Measurements from ENCODE around the gene RAB1A.
"Not testable (repeated sequence)": the region's sequence is repeated elsewhere in the genome, so short reads cannot be mapped to it uniquely, and the experiment has no call there.

RAB1A gene

DNA sequence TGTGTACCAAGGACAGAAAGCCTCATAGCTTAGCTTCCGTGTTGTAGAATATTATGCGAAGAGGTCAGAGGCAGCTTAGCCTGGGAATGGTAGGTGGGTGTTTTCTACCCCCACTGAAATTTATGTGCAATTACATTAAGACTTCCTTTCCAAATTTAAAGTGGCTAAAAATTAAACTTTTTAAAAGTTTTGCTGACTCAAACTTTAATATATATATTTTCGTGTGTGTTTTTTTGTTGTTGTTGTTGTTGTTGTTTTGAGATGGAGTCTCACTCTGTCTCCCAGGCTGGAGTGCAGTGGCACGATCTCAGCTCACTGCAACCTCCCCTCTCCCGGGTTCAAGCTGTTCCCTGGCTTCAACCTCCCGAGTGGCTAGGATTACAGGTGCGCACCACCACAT, 4.3 kb upstream of the RAB1A start:
- DNase-seq = no peak

DNA sequence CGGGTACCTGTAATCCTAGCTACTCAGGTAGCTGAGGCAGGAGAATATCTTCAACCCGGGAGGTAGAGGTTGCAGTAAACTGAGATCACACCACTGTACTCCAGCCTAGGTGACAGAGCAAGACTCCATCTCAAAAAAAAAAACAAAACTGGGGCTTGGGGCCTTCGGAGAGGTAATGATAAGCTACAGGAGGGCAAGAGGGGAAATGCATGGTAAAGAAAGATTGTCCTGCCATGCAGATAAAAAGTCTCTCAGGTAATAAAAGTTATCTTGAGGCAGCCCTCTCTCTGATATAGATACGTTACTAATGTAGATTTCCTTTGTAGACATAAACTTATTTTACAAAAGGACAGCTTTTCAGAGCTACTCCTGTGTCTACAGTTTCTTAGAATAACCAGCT, 3.7 kb upstream of the RAB1A start:
- DNase-seq = no peak

DNA sequence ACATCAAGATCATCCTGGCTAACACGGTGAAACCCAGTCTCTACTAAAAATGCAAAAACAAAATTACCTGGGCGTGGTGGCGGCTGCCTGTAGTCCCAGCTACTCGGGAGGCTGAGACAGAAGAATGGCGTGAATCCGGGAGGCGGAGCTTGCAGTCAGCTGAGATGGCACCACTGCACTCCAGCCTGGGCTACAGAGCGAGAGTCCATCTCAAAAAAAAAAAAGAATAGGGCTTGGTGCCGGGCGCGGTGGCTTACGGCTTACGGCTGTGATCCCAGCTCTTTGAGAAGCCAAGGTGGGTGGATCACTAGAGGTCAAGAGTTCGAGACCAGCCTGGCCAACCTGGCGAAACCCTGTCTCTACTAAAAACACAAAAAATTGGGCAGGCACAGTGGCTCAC, 3.0 kb upstream of the RAB1A start:
- not testable (repeated sequence) for DNase-seq

DNA sequence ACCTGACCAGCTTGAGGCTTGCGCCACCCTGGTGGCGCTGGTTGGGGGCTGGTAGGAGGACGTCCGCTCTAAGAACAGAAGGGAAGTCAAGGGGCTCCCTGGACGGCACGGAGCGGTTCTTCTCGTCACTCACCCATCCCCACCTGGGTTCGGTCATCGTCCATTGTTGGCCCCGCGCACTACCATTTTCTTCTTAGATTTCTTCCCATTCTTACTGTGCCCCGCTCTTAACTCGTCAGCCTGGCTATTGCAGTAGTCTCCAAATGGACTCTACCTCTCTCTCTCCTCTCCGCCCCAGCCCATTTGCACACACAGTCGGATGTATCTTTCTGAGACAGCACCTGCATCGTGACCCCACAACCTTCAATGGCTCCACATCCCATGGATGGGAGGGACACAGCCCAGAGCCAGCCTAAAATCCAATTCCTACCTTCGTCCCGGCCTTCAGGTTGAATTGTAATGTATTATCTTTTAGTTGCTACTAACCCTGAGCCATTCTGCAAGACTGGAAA, 814 bp upstream of the RAB1A start:
- DNase-seq = no peak

DNA sequence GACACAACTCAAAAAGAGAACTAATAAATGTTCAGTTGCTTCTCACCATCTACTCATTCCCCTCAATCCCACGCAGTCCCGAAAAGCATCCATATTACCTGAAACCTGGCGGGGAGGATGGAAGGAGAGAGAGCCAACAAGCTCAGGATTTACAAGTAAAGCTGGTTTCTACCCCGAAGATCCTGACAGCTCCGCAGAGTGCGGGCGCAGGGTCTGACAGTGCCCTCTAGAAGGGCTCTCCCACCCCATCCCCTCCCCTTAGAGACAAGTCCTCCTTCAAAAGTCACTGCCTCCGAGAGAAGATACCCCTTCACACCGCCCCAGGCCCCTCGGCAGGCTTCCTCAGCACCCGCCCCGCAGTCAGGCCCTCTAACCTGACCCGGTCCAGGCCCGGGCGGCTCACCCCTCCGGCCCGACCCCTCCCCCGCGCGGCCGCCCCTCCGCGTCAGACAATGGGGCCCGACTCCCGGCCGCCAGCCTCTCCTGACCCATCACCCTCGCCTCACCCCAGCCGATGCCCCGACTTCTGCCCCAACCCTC, 550 bp downstream of the RAB1A start:
- DNase-seq = peak; percentile 36 to 74 (median 42)

DNA sequence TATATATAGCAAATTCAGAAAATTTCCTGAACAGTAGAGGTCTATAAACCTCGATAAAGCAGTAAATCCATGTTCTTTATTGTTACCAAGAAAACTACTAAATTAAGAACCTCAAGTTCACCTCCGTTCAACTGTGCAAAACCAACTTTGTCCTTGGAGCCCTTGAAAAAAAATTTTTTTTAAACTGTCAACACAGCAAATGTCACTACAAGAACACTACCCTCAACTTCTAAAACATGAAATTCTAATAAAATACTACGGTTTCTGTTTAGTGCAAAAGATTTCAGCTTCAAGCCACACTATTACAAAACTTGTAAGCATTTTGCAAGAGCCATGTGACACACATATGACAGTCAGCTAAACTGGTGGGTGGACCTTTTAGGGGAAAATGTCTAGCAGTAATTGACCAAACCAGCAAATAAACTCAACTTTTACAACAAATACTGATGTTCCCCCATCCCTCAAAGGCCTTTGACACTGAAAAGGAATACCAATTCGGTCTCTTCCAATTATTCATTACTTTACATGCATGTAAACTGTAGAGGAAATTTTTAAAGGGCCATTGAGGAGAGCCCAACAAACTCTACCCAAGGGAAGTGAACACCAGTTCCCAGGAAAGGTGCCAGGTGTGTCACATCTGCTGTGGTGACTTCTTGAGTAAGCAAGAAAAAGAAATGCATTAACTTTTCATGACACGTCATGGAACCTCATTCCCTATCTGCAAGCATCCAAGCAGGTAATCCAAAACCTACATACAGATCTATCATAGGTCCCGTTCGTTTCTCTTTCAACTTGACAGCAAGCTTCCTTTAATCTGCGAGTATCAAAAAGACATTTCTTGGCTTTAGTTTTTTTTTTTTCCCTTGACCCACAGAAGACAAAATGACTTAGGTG, 1.4 kb downstream of the RAB1A start:
- peak; percentile 81 to 96 (median 94) for DNase-seq

DNA sequence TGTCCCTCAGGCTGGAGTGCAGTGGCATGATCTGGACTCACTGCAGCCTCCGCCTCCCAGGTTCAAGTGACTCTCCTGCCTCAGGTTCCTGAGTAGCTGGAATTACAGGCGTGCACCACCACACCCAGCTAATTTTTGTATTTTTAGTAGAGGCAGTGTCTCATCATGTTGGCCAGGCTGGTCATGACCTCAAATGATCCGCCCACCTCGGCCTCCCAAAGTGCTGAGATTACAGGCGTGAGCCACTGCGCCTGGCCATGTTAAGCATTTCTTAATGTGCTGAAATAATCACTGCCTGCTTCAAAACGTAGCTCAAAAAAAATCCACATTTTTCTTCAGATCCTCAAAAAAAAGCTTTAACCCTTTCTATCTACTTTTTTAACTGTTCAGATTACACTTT, 4.4 kb downstream of the RAB1A start:
- peak; percentile 71 to 80 (median 73) for DNase-seq

DNA sequence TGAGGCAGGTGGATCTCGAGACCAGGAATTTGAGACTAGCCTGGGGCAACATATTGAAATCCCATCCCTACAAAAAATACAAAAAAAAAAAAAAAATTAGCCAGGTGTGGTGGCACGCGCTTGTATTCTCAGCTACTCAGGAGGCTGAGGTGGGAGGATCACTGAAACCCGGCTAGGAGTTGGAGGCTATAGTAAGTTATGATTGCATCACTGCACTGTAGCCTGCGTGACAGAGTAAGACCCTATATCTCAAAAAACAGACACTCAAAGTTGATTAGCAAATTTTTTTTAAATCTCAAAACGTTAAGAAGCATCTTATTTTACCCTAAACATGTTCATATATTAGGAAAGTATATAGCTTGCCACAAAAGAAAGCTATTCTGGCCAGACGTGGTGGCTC, 7.6 kb downstream of the RAB1A start:
- DNase-seq = no peak

DNA sequence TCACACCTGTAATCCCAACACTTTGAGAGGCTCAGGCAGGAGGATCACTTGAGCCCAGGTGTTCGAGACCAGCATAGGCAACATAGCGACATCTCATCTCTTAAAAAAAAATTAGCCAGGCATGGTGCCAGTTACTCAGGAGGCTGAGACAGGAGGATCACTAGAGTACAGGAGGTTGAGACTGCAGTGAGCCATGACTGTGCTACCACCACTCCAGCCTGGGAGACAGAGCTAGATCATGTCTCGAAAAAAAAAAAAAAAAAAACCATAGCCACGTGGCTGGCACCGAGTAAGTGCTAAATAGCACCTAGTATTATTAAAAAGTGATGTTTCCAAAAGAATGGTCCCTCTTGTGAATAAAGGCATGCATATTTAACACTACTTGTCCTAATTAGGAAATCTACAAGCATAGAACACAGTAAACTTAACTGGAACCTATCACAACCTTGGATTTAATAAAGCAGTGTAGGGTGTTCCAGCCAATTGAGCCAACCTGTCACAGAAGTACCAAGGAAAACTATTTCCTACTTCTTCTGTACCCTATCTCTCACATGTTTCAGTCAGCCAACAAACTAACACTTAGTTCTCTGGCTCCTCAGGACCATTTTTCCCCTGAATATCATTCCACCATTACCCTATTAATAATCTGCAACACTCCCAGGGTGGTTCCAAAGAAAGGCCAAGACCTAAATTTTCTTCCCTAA, 8.8 kb downstream of the RAB1A start:
- DNase-seq = no peak

DNA sequence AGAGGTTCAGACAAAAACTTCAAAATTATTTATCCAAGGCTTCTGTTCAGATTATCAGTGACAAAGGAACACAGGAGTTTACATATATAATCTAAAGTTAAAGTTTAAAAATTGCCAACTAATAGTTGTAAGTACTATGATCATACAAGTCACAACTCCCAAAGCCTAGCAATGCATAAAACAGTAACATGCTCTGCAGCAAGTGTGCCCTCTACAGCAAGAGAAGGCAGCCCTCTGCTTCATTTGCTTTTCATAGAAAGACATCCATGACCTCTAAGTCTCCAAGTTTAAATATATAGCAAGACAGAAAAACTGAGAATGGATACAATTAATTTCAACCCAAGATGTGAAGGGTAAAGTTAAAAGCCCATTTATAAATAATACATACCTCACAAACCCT, 13.3 kb downstream of the RAB1A start:
- no peak for DNase-seq

DNA sequence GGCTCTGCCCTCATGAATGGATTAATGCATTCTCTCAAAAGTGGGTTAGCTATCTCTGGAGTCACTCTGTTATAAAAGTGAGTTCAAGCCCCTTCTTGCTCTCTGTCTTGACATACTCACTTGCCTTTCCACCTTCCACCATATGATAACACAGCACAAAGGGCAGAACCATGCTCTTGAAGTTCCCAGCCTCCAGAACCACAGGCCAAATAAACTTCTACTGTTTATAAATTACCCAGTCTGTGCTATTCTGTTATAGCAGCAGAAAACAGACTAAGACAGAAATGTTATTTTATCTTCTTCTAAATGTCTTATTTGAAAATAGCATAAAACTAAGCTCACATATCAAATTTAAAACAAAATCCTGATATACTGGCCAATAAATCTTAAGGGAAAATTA, 15.0 kb downstream of the RAB1A start:
- no peak for DNase-seq

DNA sequence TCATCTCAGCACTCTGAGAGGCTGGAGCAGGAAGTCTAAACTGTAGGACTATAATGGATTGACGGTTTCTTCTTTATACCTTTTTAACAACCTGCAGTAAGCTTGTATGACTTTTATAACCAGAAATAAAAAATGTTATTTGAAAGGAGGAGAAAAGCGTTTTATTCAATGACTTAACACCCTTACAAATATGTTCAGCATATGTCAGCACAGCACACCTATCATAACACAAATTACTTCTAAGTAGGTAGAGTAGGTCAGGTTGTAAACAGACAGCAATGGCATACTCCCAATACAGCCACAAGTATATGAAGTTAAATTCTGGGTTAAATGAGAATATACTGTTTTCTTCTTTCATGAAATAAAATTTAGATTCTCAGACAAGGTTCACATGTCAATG, 16.1 kb downstream of the RAB1A start:
- DNase-seq = no peak

DNA sequence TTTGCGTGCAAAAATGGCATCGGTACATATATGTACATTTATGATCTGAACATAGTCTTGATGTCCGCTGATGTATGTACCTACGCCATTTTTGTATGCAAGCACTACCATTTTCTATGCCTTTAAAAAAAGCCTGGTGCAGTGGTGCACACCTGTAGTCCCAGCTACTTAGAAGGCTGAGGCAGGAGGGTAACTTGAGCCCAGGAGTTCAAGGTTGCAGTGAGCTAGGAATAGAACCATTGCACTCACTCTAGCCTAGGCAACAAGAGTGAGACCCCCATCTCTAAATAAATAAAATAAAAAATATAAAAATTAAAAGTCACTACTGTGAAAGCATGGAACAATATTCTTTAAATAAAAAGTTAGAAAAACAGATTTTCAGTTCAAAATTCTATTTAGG, 16.7 kb downstream of the RAB1A start:
- no peak for DNase-seq

DNA sequence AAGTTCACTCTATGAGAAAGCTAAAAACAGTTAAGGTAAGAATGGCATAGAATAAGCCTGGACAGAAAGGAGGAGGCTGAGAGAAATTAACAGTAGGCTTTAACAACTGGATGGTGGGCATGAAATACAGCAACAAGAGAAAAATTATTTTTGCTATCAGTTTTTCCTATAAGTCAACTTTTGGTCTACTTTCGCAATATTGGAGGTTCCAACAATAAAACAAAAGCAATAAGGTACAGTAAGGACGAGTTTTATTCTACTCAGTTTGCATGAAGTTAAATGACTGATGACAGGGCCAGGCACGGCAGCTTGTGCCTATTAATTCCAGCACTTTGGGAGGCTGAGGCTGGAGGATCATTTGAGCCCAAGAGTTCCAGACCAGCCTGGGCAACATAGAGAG, 17.3 kb downstream of the RAB1A start:
- peak in 2 of 3 donors; percentile 38 to 46 for DNase-seq

DNA sequence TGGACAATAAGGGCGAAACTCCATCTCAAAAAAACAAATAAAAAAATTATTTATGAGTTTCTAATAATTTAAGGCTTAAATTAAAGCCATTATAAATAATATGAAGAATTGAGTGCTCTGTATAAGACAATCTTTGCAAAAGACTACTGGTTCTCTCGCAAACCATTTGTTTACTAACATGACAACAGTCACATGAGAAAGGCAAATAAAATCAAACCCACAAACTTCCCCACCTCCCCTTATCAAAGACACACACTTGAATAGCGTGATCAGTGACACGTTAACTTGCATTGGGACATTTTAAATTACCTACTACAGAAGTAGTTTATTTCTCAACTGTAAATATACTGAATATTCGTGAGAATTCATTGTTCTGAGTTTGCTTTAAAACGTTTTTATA, 21.1 kb downstream of the RAB1A start:
- no peak for DNase-seq

DNA sequence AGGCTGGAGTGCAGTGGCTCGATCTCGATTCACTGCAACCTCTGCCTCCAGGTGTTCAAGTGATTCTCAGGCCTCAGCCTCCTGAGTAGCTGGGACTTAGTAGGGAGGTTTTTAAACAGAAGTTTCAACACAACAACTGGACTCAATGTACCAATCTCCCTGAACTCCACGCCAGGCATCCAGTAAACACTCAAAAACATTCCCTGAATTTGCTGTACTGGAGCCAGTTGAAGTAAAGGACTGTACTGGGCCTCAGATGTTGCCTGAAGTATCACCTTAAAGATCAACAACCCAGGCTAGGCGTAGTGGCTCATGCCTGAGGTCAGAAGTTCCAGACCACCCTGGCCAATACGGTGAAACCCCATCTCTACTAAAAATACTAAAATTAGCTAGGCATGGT, 22.4 kb downstream of the RAB1A start:
- DNase-seq = no peak

DNA sequence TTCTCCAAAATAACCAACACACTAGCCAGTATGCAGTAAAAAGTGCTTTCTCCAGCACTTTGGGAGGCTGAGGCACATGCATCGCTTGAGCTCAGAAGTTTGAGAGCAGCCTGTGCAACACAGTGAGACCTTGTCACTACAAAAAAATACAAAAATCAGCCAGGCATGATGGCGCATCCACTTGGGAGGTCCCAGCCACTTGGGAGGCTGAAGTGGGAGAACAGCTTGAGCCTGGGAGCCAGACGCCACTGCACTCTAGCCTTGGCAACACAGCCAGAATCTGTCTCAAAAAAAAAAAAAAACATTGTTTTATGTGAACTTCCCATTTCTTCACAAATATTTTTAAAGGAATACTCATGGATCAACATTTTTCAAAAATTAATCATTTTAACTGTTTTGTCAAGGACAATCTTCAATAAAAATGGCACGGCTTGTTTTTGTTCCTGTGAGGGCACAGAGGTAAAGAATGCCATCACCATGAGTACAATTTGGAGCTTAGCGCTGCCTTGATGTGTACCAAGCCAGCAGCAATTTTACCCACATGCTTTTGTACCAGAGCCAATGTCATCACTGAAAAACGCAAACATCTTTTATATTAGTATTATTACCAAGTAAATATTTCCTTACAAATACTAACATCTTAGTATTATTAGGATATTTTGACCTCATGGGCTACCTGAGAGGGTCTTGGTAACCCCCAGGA, 26.7 kb downstream of the RAB1A start:
- no peak for DNase-seq

DNA sequence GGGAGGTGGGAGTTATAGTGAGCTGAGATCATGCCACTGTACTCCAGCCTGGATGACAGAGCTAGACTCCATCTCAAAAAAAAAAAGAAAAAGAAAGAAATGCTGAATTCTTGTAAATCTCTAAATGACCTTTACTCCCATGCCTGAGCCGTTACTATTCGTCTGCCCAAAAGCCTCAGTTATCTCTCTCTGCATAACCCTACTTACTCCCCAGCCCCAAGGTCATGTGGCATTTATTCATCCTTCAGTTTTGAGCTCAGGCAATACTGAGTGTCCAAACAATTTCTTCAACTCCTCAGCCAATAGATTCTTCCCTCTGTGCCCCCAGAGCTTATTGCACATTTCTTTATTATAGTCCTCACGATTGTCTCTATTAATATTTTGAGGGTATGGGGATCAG, 28.8 kb downstream of the RAB1A start:
- DNase-seq = no peak

DNA sequence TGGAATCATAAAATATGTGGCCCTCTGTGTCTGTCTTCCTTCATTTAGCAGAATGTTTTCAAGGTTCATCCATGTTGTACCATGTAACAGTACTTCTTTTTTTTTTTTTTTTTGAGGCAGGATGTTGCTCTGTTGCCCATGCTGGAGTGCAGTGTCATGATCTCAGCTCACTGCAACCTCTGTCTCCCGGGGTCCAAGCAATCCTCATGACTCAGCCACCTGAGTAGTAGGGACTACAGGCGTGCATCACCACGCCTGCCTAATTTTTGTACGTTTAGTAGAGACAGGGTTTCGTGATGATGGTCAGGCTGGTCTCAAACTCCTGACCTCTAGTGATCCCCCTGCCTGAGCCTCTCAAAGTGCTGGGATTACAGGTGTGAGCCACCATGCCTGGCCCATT, 31.2 kb downstream of the RAB1A start:
- no peak for DNase-seq

DNA sequence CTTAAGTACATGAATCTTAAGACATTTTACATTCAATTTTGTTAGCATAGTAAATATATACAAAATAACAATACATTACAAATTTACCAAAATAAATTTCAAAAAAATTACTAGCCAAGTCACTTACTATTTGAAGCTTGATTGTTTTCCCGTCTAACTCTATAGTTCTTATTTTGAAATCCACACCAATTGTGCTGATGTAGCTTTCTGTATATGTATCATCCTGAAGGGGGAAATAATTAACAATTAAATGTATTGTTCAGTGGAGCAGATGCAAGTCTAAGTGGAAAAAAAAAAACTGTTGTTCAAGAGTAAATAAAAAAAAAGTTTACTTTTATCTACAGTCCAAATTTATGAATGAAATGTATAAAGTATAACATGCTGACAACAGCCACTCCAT, 32.1 kb downstream of the RAB1A start:
- DNase-seq = no peak

DNA sequence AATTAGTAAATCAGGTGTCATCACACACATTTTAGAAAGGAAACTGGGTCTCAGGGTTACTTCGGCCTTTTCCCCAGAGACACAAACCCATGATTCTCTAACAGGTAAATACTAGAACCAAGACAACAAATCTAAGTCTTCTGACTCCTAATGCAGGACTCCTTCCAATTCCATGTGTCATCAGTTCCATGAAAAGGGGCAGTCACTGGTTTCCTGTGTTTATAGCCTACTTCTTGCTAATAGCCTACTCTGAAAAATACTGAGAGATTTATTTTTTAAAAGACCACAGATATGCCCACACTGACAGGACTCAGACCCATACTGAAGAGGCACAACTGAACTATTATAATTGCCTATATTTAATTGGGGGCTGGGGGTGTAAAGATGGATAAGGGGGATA, 33.0 kb downstream of the RAB1A start:
- no peak for DNase-seq

DNA sequence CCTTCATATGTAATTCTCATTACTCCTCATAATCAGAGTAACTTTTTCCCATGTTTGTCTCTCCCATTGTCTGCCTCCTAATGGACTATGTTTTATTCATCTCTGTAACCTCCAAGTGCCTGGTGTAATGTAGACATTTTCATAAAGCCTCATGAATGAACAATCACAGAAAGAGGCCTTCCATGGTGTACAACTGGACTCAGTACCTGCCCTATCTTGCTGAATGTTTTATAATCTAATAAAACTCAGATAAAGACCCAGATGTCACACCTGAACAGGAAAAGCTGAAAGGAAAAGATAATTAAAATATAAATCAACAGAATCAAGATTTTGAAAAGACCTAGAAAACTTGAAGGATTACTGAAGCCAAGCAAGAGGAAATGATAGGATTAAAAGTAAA, 36.7 kb downstream of the RAB1A start:
- no peak for DNase-seq

DNA sequence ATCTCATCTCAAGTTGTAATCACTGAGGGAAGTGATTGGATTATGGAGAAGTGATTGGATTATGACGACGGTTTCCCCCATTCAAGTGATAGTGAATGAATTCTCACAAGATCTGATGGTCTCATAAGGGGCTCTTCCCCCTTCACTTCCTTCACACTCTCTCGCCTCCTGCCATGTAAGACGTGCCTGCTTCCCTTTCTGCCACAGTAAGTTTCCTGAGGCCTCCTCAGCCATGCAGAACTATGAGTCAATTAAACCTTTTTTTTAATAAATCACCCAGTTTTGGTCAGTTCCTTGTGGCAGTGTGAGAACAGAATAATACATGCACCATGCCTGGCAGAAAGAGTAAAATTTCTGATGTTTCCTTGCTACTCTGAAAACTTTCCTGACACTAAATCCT, 37.1 kb downstream of the RAB1A start:
- DNase-seq = peak; percentile 26 to 40 (median 29)

Measured in suppressor macrophage treated with lipopolysaccharide for 1 hour (primary cell).